Measurements from ENCODE around the gene AMPD3. TPM values are rescaled to one million over a fixed set of nuclear protein-coding genes. Genes with fewer than 3 reads are reported as not detected.
A peak's percentile ranks its signal among the peaks of the same experiment; 100 is the strongest.
"Not testable (repeated sequence)": the region's sequence is repeated elsewhere in the genome, so short reads cannot be mapped to it uniquely, and the experiment has no call there.

AMPD3 gene
- polyA plus RNA-seq, 3 donors from 2014 or later, result 2.5 to 4.9 (median 4.0) TPM

- no peaks in the 10 kb centered on the region for H3K36me3 Mint-ChIP-seq
- peaks cover 2 to 6% (median 4%) of the 10 kb centered on the region in 3 donors for H3K27me3 Mint-ChIP-seq (ENCODE audit: low read depth in 3 of 3)
- DNase-seq, result no peak
Observed at GRCh38 chr11:10418259-10418949, 36.7 kb upstream of the AMPD3 start.

DNA sequence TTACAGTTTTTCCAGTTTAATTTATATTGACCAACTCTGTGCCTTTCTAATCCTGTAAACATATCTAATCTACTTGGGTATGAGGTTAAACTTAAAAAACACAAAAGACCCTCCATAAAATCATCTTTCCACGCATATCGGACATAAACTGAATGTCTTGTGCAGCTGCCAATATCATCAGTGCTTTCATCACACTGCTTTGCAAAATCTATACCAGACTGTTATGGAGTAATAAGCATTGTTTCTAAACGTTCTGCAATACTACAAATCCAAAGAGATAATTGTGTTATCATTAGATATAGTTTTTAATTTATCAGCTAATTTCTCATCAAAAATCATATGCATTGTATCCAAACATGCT lies 36.1 kb upstream of the AMPD3 start:
- H3K36me3 Mint-ChIP-seq, result no peaks in the 10 kb centered on the region

More at GRCh38 chr11:10418259-10418949, 36.7 kb upstream of the AMPD3 start:
- Mint-ChIP-seq H3K4me1 (peaks cover 24 to 25% of the 10 kb centered on the region in 2 donors), H3K9me3 (peaks cover 0 to 8% (median 1%) of the 10 kb centered on the region in 6 donors), H3K27ac (no peak overlapping the region), H3K4me3 (no peak overlapping the region)

DNA sequence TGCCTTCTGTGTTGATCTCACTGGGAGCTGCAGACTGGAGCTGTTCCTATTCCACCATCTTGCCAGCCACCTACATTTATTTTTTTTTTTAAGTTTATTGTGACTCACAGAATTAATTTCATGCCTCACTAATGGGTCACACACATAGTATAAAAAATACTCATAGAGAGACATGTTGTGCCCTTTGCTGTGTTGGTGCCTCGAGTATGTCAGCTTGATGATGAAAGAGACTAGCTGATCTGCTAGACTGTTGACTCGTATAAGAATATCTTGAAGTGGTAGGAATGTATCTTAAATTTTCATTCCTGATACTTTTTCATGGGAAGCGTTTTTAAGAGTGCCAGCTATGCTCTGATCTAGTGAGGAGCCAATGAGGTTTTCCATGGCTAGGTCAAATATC lies 28.6 kb upstream of the AMPD3 start:
- no peak for DNase-seq
- H3K4me3 Mint-ChIP-seq, result no peak overlapping the region
- peaks cover 0 to 3% (median 0%) of the 10 kb centered on the region in 3 donors for H3K36me3 Mint-ChIP-seq
- H3K27ac Mint-ChIP-seq, result no peak overlapping the region
- peaks cover 0 to 6% (median 1%) of the 10 kb centered on the region in 6 donors for H3K9me3 Mint-ChIP-seq
- peaks cover 5 to 14% of the 10 kb centered on the region in 2 donors for H3K4me1 Mint-ChIP-seq
- peaks cover 2 to 14% (median 5%) of the 10 kb centered on the region in 3 donors for H3K27me3 Mint-ChIP-seq (ENCODE audit: low read depth in 3 of 3)

More for the DNA sequence above, 36.1 kb upstream of the AMPD3 start:
- DNase-seq, result no peak
- no peak overlapping the region for H3K4me3 Mint-ChIP-seq
- H3K27ac Mint-ChIP-seq, result no peak overlapping the region
- H3K27me3 Mint-ChIP-seq (ENCODE audit: low read depth in 3 of 3), result peaks cover 2 to 9% (median 4%) of the 10 kb centered on the region in 3 donors
- H3K4me1 Mint-ChIP-seq, result peaks cover 19 to 20% of the 10 kb centered on the region in 2 donors
- H3K9me3 Mint-ChIP-seq, result peaks cover 0 to 8% (median 1%) of the 10 kb centered on the region in 6 donors

GRCh38 chr11:10428453-10428852 lies 26.6 kb upstream of the AMPD3 start:
- Mint-ChIP-seq H3K36me3 (peaks cover 0 to 3% (median 0%) of the 10 kb centered on the region in 3 donors), H3K9me3 (peaks cover 0 to 1% (median 0%) of the 10 kb centered on the region in 6 donors), H3K4me1 (peaks cover 5 to 14% of the 10 kb centered on the region in 2 donors), H3K4me3 (no peak overlapping the region), H3K27me3 (ENCODE audit: low read depth in 3 of 3) (peaks cover 3 to 17% (median 7%) of the 10 kb centered on the region in 3 donors), H3K27ac (no peak overlapping the region)
- DNase-seq, result no peak

DNA sequence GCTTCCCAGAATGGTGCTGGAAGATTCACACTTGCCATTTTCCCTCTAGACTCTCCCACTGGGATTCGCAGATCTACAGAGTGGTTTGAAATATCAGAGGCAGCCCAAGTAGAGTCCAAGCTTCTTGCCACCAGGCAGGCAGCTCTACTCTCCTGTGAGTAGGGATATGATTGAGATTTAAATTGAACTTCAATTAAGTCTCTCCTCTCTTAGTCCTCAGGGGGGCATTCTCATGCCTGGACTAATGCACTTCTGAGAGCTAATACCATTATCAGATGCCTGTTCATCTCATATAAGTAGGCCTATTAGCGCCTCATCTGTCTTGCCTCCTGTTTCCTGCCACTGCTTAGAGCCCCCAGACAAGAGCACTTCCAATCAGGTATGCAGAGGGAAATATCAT lies 25.5 kb upstream of the AMPD3 start:
- Mint-ChIP-seq H3K4me1 (peaks cover 5 to 14% of the 10 kb centered on the region in 2 donors), H3K9me3 (no peaks in the 10 kb centered on the region), H3K27ac (peak overlapping the region in 1 of 6 donors; percentile 34), H3K27me3 (ENCODE audit: low read depth in 3 of 3) (peaks cover 3 to 14% (median 6%) of the 10 kb centered on the region in 3 donors), H3K36me3 (peaks cover 0 to 3% (median 0%) of the 10 kb centered on the region in 3 donors), H3K4me3 (no peak overlapping the region)
- no peak for DNase-seq

DNA sequence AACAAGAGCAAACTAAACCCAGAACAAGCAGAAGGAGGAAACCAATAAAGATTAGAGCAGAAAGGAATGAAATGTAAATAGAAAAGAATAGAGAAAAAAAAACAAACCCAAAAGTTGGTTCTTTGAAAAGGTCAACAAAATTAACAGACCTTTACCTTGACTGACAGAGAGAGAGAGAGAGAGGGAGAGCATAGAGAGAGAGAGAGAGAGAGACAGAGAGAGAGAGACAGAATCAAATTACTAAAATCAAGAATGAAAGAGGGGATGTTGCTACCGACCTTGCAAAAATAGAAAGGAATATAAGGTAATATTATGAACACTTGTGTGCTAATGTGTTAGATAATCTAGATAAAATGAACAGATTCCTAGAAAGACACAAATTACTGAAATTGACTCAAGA lies 22.6 kb upstream of the AMPD3 start:
- no peak overlapping the region for H3K27ac Mint-ChIP-seq
- peaks cover 5 to 14% of the 10 kb centered on the region in 2 donors for H3K4me1 Mint-ChIP-seq
- DNase-seq, result no peak
- H3K36me3 Mint-ChIP-seq, result no peaks in the 10 kb centered on the region
- H3K27me3 Mint-ChIP-seq (ENCODE audit: low read depth in 3 of 3), result peaks cover 7 to 11% (median 7%) of the 10 kb centered on the region in 3 donors
- no peak overlapping the region for H3K4me3 Mint-ChIP-seq
- H3K9me3 Mint-ChIP-seq, result no peaks in the 10 kb centered on the region

DNA sequence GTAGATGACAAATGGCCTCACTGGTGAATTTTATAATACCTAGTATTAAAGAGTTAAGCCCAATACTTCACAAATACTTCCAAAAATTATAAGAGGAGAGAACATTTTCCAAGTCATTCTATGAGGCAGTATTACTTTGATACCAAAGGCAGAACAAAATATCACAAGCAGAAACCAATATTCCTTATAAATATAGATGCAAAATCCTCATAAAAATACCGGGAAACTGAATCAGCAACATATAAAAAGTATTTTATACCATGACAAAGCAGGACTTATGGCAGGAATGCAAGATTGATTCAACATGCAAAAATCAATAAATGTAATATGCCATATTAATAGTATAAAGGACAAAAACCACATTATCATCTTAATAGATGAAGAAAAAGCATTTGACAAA lies 22.1 kb upstream of the AMPD3 start:
- H3K4me3 Mint-ChIP-seq, result no peak overlapping the region
- H3K36me3 Mint-ChIP-seq, result no peaks in the 10 kb centered on the region
- peaks cover 5 to 14% of the 10 kb centered on the region in 2 donors for H3K4me1 Mint-ChIP-seq
- no peaks in the 10 kb centered on the region for H3K9me3 Mint-ChIP-seq
- DNase-seq, result no peak
- H3K27ac Mint-ChIP-seq, result no peak overlapping the region
- peaks cover 7 to 9% (median 8%) of the 10 kb centered on the region in 3 donors for H3K27me3 Mint-ChIP-seq (ENCODE audit: low read depth in 3 of 3)

GRCh38 chr11:10436224-10436623 lies 18.8 kb upstream of the AMPD3 start:
- Mint-ChIP-seq H3K27me3 (ENCODE audit: low read depth in 3 of 3) (peaks cover 6 to 22% (median 17%) of the 10 kb centered on the region in 3 donors), H3K4me3 (no peak overlapping the region), H3K9me3 (no peaks in the 10 kb centered on the region), H3K4me1 (peaks cover 7 to 8% of the 10 kb centered on the region in 2 donors), H3K36me3 (no peaks in the 10 kb centered on the region), H3K27ac (no peak overlapping the region)
- DNase-seq, result no peak

DNA sequence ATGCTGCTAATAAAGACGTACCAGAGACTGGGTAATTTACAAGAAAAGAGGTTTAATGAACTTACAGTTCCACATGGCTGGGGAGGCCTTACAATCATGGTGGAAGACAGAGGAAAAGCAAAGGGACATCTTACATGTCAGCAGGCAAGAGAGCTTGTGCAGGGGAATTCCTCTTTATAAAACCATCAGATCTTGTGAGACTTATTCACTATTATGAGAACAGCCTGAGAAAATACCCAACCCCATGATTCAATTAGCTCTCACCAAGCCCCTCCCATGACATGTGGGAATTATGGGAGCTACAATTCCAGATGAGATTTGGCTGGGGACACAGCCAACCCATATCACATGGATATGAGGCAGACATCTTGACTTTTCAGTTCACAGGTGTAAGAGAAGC lies 18.4 kb upstream of the AMPD3 start:
- H3K27ac Mint-ChIP-seq, H3K9me3 Mint-ChIP-seq, DNase-seq, H3K4me3 Mint-ChIP-seq, H3K36me3 Mint-ChIP-seq: not testable (repeated sequence)
- Mint-ChIP-seq H3K27me3 (ENCODE audit: low read depth in 3 of 3) (peaks cover 6 to 25% (median 19%) of the 10 kb centered on the region in 3 donors), H3K4me1 (peaks cover 10 to 13% of the 10 kb centered on the region in 2 donors)

DNA sequence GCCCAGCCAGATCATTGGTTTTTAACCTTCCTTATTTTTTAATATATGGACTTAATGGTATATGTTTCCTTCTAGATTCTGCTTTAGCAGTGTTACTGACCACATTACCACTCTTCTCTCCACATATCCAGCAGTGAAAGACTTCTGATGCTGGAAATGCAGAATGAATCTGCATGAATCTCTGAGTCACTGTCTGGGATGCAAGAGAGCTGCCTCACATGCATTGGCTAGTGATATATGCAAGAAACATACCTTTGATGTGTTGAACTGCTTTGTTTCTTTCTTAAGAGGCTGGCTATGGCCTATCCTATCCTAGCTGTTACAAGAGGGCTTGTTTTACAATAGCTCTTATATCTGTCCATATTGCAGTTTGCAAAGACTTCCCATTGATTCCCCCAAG lies 16.6 kb upstream of the AMPD3 start:
- no peak for DNase-seq
- Mint-ChIP-seq H3K4me3 (no peak overlapping the region), H3K4me1 (peaks cover 26 to 28% of the 10 kb centered on the region in 2 donors), H3K9me3 (no peaks in the 10 kb centered on the region), H3K27ac (no peak overlapping the region), H3K27me3 (ENCODE audit: low read depth in 3 of 3) (peaks cover 14 to 21% (median 19%) of the 10 kb centered on the region in 3 donors), H3K36me3 (no peaks in the 10 kb centered on the region)

GRCh38 chr11:10439351-10439750 lies 15.7 kb upstream of the AMPD3 start:
- Mint-ChIP-seq H3K9me3 (no peaks in the 10 kb centered on the region), H3K4me3 (no peak overlapping the region), H3K36me3 (no peaks in the 10 kb centered on the region), H3K27me3 (ENCODE audit: low read depth in 3 of 3) (peaks cover 14 to 23% (median 19%) of the 10 kb centered on the region in 3 donors), H3K4me1 (peaks cover 26 to 29% of the 10 kb centered on the region in 2 donors), H3K27ac (no peak overlapping the region)
- DNase-seq, result no peak

DNA sequence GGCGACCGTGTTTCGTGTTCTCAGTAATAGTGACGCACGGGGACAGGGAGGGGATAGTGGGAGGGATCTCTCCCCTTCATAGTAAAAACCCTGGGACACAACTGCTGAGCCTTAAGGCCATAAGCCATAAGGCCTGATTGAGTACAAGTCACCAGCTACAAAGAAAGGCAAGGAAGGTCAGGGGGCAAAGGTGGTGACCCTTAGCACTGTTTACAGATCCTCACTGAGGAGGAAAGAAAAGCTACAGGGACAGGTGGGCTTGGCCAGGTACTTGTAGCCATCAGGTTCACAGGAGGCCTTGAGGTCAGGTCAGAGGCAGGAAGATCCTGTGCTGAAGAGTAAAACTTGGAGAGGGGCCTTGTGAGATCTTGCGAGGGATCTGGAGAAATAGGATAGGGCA lies 15.1 kb upstream of the AMPD3 start:
- H3K27ac Mint-ChIP-seq, result peak overlapping the region in 1 of 6 donors; percentile 33
- peaks cover 14 to 25% (median 19%) of the 10 kb centered on the region in 3 donors for H3K27me3 Mint-ChIP-seq (ENCODE audit: low read depth in 3 of 3)
- peak overlapping the region in 1 of 5 donors; percentile 14 for H3K4me3 Mint-ChIP-seq

DNA sequence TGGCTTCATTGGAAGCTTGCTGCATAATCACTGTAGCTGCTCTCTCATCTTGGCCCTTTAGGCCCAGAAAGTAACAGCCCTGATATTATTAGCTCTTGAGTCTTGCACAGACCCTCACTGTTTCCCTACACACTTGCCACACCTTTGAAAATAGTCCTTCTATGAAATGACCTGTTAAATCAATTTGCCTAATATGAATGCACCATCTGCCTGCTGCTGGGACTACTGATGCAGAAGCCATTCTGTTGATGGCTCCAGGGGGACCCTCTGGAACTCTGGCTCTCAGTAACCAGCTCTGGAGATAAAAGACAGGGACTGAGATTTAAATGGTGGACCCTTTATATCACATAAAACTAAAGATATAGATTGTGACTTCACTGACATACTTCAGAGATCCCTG lies 14.7 kb upstream of the AMPD3 start:
- H3K27ac Mint-ChIP-seq, result no peak overlapping the region
- H3K9me3 Mint-ChIP-seq, result no peaks in the 10 kb centered on the region
- H3K27me3 Mint-ChIP-seq (ENCODE audit: low read depth in 3 of 3), result peaks cover 15 to 25% (median 19%) of the 10 kb centered on the region in 3 donors
- no peak for DNase-seq
- H3K4me1 Mint-ChIP-seq, result peaks cover 26 to 29% of the 10 kb centered on the region in 2 donors
- peak overlapping the region in 1 of 5 donors; percentile 8 for H3K4me3 Mint-ChIP-seq
- no peaks in the 10 kb centered on the region for H3K36me3 Mint-ChIP-seq

More for the DNA sequence above, 15.1 kb upstream of the AMPD3 start:
- peaks cover 26 to 29% of the 10 kb centered on the region in 2 donors for H3K4me1 Mint-ChIP-seq
- no peak for DNase-seq
- H3K9me3 Mint-ChIP-seq, result no peaks in the 10 kb centered on the region
- H3K36me3 Mint-ChIP-seq, result no peaks in the 10 kb centered on the region

DNA sequence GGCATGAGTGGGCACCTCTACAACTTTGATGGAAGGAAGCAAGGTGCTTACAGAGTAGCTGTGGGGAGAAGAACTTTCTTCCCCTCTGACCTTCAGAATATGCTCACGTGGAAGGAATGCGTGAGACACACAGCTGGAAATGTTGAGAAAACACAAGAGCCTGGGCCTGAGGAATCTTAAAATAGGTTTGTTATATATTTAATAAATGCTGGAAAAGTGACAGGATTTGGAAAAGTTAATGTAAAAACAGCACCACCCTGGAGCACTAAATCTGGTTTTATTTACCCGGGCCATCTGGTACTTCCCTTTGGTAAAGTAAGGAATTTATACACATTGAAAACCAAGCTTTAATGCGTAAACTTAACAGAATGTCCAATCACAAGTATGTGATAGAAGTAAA lies 14.0 kb upstream of the AMPD3 start:
- Mint-ChIP-seq H3K4me1 (peaks cover 26 to 29% of the 10 kb centered on the region in 2 donors), H3K27ac (no peak overlapping the region), H3K27me3 (ENCODE audit: low read depth in 3 of 3) (peaks cover 16 to 27% (median 19%) of the 10 kb centered on the region in 3 donors), H3K36me3 (no peaks in the 10 kb centered on the region), H3K9me3 (no peaks in the 10 kb centered on the region), H3K4me3 (peak overlapping the region in 1 of 5 donors; percentile 39)
- DNase-seq, result no peak

All from immature natural killer cell (primary cell).